Hair follicle dermal papilla cell (primary cell): ENCODE results near the gene PRDX2. TPM values are rescaled to one million over a fixed set of nuclear protein-coding genes. Genes with fewer than 3 reads are reported as not detected.

Experiments used
- small RNA-seq: library from RNA; depleted of rRNA; stranded (forward); fragments of <200 nt; gene quantifications from one replicate; pipeline ENCODE3, GENCODE V24; 2012
- total RNA-seq: library from RNA; depleted of rRNA; stranded (reverse); fragments of >200 nt; gene quantifications from 2 replicates; pipeline ENCODE4 v1.2.3, GENCODE V29; 2012

The PRDX2 gene
- 140 TPM in 2 replicates for total RNA-seq

DNA sequence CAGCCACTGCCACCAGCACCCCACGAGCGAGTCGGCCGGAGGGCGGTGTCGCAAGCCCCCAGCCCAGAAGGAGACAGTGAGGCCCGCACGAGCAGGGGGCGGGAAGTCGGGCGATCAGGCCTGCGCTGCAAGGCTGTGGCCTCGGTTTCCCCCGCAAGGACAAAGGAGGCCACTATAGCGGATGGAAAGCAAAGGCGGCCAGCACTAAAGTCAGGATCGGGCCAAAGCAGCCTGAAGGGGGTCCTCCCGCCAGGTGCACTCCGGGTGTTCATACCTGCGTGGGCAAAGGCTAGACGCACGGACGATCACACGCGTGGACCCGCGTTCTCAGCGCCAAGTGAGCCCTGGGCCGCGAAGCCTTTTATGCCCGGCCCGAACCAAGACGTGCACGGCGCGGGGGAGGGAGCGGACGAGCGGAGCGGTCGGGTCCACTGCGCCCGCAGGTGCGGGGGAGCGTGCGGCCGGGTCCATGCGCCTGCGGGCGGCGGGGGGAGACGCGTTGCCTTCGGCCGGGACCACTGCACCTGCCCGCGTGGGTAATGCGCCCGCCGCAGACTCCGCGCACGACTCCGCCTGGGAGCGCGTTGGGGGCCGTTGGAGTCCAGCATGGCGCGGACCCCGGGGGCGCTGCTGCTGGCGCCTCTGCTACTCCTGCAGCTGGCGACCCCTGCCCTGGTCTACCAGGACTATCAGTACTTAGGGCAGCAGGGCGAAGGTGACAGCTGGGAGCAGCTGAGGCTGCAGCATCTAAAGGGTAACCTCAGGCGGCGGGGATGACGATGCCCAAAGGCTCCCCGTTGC lies at the start of gene PRDX2, which contains the start of gene THSD8:
TSS of gene PRDX2 (minus strand) at position 335 of the 801 bp plus-strand sequence. CDS start 539 bp downstream, outside the sequence.
TSS of gene THSD8 (plus strand) at position 604 of the 801 bp plus-strand sequence. CDS start at position 607, 3 bp downstream.

DNA sequence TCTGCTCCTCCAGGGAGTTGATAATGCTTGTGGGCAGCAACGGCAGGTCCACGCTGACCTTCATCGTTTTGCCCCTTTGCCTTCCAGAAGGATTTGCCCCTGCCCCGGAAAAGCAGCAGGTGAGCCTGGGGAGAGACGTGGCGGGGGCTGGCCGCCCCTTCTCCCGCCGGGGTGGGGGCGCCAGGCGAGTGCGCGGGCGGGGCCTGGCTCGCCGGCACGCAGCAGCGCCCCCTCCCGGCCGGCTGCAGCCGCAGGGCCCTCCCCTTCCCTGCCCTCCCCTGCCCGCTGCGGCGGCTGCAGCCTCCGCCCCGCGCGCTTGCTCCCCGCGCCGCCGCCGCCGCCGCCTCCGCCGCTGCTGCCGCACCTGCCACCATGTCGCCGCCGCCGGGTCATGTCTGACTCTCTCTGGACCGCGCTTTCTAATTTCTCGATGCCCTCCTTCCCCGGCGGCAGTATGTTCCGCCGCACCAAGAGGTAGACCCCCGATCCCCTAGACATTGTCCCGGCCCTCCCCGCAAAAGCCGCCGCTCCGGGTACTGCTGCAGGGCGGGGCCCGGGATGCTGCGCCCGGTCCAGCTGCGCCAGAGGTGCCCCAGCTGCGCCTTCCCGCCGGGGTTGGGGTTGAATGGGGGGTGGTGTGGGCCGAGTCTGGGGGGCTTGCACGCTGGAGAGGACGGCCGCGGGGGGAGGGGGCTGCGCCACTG lies 36.7 kb upstream of the PRDX2 start, which contains the start of gene MAST1:
TSS of gene MAST1 (plus strand) at position 334 of the 704 bp plus-strand sequence. CDS start at position 392, 58 bp downstream.

DNA sequence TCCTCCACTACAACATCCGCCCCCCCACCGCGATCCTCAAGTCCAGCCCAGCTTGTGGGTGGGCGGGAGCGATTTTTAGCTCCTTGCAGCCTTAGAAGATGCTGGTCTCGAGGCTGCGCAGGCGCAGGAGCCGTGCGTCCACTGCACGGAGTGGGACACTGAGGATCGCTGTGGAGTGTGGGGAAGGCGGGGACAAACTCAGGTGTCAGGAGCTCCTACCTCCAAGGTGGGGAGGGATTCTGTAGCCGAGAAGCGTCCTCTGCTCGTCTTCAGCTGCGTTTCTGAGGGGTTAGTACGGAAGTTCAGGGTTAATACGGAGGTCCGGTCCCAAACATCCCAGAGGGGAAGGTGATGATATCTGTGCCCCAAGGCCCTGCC lies 33.0 kb upstream of the PRDX2 start, which contains the start of gene RTBDN:
TSS of gene RTBDN (minus strand) at position 14 of the 378 bp plus-strand sequence. CDS start 4,600 bp downstream, outside the sequence.

DNA sequence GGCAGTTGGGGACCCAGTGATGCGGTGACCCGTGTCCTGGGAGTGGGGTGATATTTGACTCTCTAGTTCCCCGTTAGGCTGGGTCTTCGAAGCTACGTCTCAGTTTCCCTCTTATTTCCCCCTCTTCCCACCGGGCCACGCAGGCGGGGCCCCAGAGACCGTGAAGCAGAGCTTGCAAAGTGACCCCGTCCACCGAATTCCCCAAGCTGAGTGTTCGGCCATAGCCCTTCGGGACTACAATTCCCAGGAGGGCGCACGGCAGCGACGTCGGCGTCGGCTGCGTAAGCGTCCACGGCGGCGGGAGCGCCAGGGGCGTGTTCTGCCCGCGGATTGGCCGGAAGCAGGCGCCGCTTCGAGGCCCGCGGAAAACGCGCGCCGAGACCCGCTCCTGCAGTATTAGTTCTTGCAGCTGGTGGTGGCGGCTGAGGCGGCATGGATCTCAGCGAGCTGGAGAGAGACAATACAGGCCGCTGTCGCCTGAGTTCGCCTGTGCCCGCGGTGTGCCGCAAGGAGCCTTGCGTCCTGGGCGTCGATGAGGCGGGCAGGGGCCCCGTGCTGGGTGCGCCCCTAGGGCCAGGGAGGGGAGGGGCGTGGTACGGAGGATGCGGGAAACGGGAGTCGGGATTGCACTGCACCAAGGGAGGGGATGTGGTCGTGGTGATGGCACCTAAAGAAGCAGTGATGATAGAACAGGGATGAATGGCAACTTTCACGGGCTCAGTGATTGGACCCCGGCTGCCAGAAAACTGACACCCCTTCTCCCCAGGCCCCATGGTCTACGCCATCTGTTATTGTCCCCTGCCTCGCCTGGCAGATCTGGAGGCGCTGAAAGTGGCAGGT lies 4.9 kb upstream of the PRDX2 start, which contains the start of gene RNASEH2A:
TSS of gene RNASEH2A (plus strand) at position 343 of the 840 bp plus-strand sequence. CDS start at position 433, 90 bp downstream.

DNA sequence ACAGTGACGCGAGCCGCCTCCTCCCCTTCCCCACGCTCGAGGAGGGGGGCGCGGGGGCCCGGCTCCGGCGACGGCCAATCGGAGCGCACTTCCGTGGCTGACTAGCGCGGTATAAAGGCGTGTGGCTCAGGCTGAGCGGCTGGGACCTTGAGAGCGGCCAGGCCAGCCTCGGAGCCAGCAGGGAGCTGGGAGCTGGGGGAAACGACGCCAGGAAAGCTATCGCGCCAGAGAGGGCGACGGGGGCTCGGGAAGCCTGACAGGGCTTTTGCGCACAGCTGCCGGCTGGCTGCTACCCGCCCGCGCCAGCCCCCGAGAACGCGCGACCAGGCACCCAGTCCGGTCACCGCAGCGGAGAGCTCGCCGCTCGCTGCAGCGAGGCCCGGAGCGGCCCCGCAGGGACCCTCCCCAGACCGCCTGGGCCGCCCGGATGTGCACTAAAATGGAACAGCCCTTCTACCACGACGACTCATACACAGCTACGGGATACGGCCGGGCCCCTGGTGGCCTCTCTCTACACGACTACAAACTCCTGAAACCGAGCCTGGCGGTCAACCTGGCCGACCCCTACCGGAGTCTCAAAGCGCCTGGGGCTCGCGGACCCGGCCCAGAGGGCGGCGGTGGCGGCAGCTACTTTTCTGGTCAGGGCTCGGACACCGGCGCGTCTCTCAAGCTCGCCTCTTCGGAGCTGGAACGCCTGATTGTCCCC lies 10.1 kb downstream of the PRDX2 start, which contains the start of gene JUNB:
TSS of gene JUNB (plus strand) at position 142 of the 706 bp plus-strand sequence. CDS start at position 428, 286 bp downstream.

DNA sequence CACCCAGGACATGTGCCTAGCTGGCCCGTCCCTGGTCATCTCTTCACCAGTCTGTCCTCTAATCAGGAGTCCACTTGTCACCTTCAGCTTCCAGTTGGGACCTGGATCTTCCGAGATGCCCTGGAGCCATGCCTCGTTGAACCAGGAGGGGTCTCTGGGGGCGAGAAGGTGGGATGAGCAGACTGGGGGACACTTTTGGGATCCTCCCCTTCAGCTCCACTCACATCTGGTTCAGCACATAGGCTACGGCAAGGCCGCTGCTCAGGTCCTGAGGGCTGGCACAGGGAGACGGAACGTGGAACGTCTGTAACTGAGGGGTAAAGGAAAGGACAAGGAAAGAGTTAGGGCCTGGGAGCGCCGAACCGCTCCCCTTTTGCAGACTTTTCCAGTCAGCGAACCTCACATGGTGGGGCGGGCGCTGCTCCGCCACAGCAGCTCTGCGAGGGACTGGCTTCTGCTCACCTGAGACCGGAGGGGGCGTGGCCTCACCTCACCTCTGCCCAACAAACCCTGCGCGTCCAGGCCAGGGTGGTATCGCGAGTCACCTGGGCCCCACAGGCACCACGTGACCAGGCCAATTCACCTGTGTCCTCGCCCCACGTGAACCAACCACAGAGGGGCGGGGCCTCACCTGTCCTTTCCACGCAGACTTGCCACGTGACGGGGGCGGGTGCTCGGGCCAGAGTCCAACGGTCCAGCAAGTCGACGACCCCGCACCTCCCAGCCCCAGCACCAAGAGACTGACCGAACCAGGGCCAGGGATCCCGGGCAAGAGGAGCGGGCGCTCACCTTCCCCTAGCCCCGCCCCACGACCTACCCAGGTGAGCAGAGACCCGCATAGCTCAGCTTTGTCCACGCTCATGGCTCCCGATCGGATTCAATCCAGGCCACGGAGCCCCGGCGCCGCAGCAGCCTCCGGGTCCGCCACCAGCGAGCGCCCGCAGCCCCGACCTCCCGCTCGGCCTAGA lies 26.7 kb downstream of the PRDX2 start, which contains the start of gene HOOK2:
TSS of gene HOOK2 (minus strand) at position 965 of the 968 bp plus-strand sequence. CDS start at position 862, 103 bp downstream.

DNA sequence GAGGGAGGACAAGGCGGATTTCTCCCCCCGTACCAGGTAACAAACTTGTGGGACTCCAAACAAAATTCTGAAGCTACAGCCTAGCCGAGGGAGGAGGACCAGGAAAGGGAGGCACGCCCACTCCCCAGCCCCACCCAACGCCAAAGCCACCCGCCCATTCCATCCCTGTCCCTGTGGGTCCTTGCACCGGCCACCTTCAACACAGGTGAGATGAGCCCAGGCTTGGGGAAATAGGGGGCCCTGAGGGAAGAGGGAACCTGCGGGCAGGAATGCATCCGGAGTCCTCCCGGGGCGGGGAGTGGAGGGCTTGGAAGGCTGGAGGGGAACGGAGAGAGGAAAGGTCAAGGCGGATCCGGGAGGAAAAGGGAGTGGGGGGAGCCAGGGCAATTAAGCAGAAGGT lies 50.0 kb downstream of the PRDX2 start, which contains the start of gene BEST2:
TSS of gene BEST2 (plus strand) at position 157 of the 400 bp plus-strand sequence. CDS start 802 bp downstream, outside the sequence.

Small RNA genes lying within 50 kb of the gene (small RNA-seq; reads per million reads assigned to genes)
- 2.4 reads per million, percentile 53 among the genes with 10 or more reads in this experiment for gene MIR5684

Other genes with a start within 250 kb of the PRDX2 start
- gene ZNF490, start 191.0 kb downstream of the PRDX2 start, total RNA-seq, result 5.8 and 6.5 TPM in 2 replicates
- 16.0 and 18.3 TPM in 2 replicates for gene ZNF791, start 190.9 kb downstream of the PRDX2 start, total RNA-seq
- gene MAN2B1, start 135.1 kb downstream of the PRDX2 start, total RNA-seq, result 48.8 and 55.5 TPM in 2 replicates
- gene WDR83, start 135.0 kb downstream of the PRDX2 start, total RNA-seq, result 6.7 and 8.4 TPM in 2 replicates
- gene DHPS, start 119.9 kb downstream of the PRDX2 start, total RNA-seq, result 49.5 and 58.8 TPM in 2 replicates
- gene GNG14, start 113.8 kb downstream of the PRDX2 start, total RNA-seq, result not detected in 2 replicates
- 10.4 and 12.3 TPM in 2 replicates for gene FBXW9, start 105.2 kb downstream of the PRDX2 start, total RNA-seq
- 51.8 and 60.7 TPM in 2 replicates for gene TNPO2, start 77.9 kb downstream of the PRDX2 start, total RNA-seq
- 90.7 and 109 TPM in 2 replicates for gene TRIR, start 67.1 kb downstream of the PRDX2 start, total RNA-seq
- 74.2 and 91.0 TPM in 2 replicates for gene GET3, start 64.3 kb downstream of the PRDX2 start, total RNA-seq
- gene BEST2, start 50.0 kb downstream of the PRDX2 start, total RNA-seq, result not detected in 2 replicates
- 18.3 and 18.8 TPM in 2 replicates for gene HOOK2, start 26.2 kb downstream of the PRDX2 start, total RNA-seq
- gene JUNB, start 10.3 kb downstream of the PRDX2 start, total RNA-seq, result 175 and 240 TPM in 2 replicates
- not detected in 2 replicates for gene THSD8, start 269 bp upstream of the PRDX2 start, total RNA-seq
- 3.7 and 6.2 TPM in 2 replicates for gene RNASEH2A, start 4.8 kb upstream of the PRDX2 start, total RNA-seq
- gene RTBDN, start 32.8 kb upstream of the PRDX2 start, total RNA-seq, result not detected in 2 replicates
- gene MAST1, start 36.7 kb upstream of the PRDX2 start, total RNA-seq, result 0.16 and 0.36 TPM in 2 replicates
- gene DNASE2, start 79.6 kb upstream of the PRDX2 start, total RNA-seq, result 32.3 and 33.5 TPM in 2 replicates
- not detected in 2 replicates for gene KLF1, start 85.4 kb upstream of the PRDX2 start, total RNA-seq
- 28.9 and 41.5 TPM in 2 replicates for gene GCDH, start 89.4 kb upstream of the PRDX2 start, total RNA-seq
- 0.24 TPM in 1 of 2 replicates, not detected in the other for gene SYCE2, start 117.5 kb upstream of the PRDX2 start, total RNA-seq
- 44.5 and 46.8 TPM in 2 replicates for gene FARSA, start 131.9 kb upstream of the PRDX2 start, total RNA-seq
- 2,301 and 2,540 TPM in 2 replicates for gene CALR, start 136.8 kb upstream of the PRDX2 start, total RNA-seq
- gene RAD23A, start 144.1 kb upstream of the PRDX2 start, total RNA-seq, result 94.6 and 95.3 TPM in 2 replicates
- 12.0 and 17.6 TPM in 2 replicates for gene GADD45GIP1, start 155.4 kb upstream of the PRDX2 start, total RNA-seq
- 0.65 and 0.85 TPM in 2 replicates for gene DAND5, start 167.8 kb upstream of the PRDX2 start, total RNA-seq
- gene NFIX, start 193.7 kb upstream of the PRDX2 start, total RNA-seq, result 135 and 155 TPM in 2 replicates